ENCODE measurements around the gene CENPX. TPM values are rescaled to one million over a fixed set of nuclear protein-coding genes. Genes with fewer than 3 reads are reported as not detected.

Gene CENPX
- total RNA-seq, 1 donor from 2014 or later: 31.2 TPM

DNA sequence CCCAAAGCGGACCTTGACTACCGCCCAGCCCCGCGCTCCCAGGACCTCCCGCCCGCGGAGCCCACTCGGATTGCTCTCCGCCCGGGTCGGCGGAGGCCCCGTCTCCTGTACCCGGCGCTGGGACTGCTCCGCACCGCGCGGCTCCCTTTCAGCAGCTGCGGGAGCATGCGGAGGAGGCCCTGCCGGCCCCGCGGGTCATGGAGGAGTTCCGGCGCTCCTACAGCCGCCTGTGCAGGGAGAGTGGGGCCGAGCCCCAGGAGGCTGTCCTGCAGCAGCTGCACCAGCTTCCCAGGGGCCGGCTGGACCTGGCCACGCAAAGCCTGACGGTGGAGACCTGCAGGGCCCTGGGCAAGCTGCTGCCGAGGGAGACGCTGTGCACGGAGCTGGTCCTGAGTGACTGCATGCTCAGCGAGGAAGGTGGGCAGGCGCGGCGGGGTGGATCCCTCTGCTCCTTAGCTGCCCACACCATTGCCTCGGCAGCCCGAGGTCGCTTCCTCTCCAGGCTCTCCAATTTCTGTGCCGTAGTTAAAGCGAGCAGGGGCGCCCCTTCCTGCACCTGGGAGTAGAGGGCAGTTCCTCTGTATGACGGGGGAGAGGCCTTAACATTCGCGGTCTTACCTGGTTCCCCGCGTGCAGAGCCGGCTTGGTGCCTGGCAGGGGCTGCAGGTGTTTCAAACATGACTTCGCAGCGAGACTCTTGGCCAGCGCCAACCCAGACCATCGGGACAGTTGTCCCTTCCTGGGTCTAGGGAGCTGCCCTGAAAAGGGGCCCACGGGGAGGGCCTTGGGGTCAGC is 966 bp upstream of the CENPX start:
- no peak for DNase-seq

DNA sequence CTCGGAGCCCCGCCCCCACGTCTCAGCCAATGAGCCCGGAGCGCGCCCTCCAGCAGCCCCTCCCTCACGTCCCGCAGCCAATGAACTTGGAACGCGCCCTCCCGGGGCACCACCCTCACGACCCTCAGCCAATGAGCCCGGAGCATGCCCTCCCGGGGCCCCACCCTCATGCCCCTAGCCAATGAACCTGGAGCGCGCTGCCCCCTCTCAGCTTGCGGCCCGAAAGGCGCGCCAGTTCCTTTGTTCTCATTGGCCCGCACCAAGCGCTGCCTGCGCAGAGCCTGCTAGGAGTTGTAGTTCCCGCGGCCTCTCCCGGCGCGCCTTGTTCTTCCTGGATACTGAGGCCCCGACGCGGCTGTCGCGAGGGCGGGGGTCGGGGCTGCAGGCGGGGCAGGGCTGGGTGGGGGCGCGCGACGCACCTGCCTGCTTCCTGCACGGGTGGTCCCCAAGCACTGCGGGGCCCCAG is 336 bp upstream of the CENPX start, which contains the start of gene LRRC45:
Gene LRRC45 (plus strand): TSS at position 325 of the 466 bp plus-strand sequence. CDS start 339 bp downstream, outside the sequence.
- DNase-seq: peak; percentile 100

DNA sequence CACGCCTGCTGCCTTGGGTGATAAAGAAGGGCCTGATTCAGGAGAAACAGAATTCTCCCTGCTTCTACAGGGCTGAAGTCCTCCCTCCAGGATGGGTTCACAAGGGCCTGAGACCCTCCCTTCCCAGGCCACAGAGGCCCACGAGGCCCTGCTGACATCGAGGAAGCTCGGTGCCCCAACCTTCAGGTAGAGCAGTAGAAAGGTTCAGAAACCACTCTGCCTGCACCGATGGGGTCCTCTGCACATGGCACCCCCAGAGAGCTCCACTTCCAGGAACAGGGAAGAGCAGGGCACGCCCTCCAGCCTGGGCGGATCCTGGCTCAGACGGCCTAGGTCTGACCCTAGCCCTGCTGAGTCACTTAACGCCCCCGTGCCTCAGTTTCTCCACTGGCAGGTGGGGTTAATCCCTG is 773 bp downstream of the CENPX start:
- no peak for DNase-seq

DNA sequence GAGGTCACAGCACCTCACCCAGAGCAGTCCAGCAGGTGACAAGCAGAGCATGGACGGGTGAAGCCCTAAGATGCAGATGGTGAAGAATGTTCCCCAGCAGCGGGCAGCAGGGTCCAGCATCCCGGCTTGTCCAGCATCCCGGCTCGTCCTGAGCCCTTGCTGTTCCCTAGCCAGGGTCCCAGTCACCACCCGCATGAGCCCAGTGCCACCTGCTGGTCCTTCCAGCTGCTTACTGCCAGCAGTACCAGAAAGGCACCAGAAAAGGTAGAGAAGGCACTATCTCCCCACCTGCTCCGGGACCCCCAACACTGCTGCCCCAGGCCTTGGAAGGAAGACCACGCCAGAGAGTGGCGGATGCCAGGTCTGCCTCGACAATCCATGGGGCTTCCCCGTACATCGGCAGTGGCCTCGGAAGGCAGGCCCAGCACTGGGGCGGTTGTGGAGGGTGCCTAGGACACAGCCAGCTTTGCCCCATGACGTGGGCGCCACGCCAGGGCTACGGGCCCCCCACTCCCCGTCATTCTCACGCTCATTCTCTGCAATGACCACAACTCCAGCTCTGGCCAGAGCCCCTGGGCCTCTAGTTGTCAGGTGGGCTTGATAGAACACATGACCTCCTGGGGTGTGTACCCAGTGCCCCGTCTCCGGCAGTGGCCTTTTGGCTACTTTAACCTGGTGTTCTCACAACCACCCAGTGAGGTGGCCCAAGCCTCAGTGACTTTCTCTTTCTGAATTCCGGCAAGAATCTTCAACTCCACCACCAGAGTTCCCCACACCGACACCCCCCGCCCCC is 1.4 kb downstream of the CENPX start:
- DNase-seq: peak; percentile 83

DNA sequence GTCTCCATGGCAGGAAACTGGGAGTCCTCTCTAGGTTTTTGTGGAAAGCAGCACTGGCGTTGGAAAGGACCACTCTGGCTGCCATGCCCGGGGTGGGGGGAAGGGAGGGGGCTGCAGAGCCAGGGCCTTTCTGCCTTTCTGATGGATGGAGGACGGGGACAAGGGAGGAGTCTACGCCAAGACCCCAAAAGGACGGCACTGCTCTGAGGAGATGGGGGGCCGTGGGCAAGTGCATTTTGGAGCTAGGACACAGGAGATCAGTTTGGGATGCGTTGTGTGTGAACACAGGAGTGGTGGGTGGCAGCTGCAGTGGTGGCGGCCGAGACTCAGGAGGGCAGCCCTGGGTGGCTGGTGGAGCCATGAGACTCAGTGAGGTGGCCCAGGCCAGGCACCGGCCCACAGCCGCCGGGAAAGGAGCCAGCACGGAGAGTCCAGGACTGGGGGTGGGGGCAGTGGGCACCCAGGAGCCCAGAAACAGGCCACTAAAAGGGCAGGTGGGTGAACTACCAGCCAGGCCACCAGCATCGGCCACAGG is 2.0 kb downstream of the CENPX start:
- no peak for DNase-seq

DNA sequence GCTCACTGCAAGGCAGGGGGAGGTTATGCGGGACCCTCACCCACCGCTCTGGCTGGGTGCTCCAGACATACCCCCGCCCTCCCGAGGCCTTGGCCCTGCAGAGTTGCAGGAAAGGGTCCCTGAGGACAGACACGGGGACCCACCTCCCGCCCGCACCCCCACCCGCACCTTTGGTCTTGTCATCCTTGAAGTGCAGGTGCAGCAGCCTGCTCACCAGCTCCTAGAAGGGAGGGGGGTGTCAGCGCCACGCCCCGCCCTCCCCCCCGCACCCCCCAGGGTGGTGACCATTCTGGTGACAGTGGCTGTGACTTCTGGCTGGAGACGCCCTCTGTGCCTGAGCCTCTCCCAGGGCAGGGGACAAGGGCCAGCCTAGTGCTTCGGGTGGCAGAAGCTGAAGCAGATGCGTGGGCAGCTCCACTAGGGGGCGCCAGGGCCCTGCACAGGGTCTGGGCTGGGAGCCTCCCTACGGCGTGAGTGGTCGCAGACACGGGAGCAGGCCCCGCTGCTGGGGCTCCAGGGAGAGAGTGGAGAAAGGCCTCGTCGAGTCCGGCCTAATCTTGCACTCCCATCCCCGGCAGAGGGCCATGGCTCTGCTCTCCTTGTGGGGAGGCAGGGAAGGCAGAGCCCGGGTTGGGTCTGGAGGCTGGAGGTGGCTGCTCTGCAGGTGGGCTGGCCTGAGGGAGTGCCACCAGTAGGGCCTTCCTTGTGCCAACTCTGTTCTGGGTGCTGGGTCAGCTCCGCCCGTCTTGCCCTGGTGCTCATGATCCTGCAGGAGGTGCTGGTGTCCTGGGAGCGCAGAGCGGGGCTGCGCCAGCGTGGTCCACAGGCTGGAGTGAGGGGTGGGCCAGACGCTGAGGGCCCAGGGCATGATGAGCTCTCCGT is 2.7 kb downstream of the CENPX start:
- no peak for DNase-seq

DNA sequence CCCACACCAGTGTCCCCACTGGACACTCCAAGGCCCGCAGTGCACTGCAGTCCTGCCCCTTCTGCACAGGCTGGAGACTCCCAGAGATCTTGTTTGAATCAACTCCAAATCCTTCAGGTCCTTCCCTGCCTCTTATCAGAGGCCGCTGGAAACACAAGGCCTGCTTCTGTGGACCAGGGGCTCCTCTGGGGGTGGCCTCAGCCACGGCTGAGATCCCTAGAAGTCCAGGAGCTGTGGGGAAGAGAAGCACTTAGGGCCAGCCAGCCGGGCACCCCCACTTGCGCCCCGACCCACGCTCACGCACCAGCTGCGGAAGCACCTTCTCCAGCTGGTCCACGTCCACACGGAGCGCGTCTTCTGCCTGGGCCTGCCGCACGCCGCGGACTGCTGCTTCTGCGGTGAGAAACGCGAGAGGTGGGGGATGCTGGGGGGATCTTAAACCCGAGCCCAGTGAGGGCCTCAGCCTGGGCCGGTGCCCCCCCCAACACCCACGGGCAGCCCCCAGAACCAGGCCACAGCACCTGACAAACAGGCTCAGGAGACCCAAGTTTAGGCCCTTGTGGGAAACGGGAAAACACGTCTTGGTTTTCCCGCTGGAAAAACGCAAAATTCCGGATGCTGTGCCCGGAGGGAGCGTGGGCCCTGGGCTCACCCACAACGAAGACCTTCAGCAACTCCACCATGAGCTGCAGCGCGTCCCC is 3.5 kb downstream of the CENPX start:
- DNase-seq: no peak

DNA sequence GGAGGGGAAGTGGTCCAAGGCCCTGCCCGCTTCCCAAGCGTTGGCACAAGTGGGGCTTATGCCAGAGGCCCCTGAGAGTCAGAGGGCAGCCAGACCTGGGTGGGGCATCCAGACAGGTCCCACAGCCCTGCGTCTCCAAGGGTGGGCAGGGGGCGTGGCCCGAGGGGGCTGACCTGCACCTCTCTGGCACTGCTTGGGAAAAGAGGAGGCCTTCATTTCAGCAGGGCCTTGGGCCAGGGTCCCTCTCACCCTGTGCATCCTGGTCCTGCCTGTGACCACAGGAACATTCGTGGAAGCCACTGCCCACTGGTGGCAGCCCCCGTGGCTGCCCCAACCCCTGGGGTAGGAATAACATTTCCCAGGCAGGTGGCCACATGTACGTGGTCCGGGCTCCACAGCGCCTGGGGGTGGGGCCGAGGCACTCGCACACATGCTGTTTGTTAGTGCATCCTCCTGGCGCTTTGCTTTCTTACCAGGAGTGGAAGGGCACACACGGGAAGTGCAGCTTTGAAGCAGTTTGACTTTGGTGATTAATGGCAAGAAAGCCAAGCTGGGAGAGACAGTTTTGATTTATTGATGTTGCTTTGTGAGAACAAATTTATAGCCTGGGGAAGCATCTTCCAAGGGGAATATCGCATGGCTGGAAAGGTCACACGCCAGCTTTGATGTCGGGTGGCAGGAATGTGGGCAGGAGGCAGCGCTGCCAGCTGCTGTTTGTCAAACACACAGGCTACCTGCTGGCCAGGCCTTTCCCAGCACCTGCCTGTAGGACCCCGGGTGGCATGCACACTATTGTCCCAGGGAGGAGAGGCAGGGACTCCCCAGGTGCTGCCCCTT is 4.3 kb downstream of the CENPX start:
- DNase-seq: no peak

DNA sequence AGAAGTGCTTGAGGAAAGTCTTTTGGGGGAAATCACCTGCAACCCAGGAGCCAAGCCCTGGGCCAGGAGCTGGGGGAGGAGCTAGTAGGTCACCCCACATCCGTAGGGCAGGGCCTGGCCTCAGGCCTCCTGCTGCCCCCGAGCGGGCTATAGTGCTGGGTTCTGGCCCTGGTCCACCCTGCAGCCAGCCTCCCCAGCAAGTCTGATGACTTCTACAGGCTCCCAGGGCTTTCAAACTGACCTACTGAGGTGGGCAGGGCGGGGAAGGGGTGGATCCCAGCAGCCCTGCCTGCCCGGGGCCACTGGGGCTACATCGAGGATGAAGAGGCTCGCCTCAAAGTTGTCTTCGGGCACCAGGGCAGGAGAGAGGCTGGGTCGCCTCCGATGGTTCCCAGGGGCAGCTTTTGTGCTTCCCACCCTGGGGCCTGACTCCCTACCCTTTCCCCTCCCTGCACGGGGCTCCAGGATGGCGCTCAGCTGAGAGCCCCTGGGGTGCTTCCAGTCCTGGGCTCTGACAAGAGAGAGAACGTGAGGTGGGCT is 5.0 kb downstream of the CENPX start:
- no peak for DNase-seq

DNA sequence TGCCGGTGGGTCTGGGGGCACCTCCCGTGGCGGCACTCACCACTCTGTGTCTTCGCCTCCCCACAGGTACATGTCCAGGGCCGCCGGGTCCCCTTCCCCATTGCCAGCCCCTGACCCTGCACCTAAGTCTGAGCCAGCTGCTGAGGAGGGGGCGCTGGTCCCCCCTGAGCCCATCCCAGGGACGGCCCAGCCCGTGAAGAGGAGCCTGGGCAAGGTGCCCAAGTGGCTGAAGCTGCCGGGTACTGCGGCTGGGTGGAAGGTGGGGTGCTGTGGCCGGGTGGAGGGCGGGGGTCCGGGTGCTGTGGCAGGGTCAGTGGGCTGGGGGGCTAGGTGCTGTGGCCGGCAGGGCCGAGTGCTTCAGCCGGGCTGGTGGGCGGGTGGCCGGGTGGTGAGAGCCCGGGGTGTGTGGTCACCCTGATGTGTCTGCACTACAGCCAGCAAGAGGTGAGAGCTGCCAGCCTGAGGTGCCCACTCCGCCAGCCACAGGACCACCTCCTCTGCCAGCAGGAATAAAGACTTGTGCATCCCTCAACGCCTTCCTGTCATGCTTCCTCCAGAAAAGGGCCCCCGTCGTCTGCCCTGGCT is 5.7 kb downstream of the CENPX start:
- DNase-seq: no peak

DNA sequence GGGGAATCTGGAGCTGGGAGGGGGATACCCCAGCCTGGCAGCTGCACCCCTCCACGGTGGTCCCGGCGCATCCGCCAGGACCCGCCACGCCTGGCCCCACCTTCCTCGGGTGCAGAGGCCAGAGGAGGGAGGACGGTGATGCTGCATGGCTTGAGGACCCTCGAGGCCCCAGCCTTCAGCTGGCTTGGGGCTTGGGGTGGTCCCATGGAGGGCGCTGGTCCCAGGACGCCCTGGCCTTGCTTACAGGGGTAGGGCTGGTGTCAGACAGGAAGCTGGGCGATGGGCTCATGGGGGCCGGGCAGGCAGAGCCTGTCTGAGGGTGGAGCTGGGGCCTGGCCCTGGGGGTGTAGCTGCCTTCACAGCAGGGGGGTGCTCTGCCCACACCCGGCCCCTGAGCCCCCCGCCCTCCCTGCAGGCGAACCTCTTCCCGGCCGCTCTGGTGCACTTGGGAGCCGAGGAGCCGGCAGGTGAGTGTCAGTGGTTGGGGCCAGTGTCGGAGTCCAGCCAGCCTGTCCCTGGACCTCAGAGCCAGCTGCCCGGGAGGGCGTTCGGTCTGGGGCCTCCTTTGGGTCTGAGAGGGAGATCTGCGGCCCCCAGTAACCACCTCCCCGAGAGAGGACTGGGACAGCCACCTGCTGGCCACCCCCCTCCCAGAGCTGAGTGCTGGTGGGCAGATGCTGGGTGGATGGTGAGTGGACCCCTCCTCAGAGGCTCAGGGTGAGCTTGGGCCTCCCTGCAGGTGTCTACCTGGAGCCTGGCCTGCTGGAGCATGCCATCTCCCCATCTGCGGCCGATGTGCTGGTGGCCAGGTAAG is 6.4 kb downstream of the CENPX start:
- no peak for DNase-seq

DNA sequence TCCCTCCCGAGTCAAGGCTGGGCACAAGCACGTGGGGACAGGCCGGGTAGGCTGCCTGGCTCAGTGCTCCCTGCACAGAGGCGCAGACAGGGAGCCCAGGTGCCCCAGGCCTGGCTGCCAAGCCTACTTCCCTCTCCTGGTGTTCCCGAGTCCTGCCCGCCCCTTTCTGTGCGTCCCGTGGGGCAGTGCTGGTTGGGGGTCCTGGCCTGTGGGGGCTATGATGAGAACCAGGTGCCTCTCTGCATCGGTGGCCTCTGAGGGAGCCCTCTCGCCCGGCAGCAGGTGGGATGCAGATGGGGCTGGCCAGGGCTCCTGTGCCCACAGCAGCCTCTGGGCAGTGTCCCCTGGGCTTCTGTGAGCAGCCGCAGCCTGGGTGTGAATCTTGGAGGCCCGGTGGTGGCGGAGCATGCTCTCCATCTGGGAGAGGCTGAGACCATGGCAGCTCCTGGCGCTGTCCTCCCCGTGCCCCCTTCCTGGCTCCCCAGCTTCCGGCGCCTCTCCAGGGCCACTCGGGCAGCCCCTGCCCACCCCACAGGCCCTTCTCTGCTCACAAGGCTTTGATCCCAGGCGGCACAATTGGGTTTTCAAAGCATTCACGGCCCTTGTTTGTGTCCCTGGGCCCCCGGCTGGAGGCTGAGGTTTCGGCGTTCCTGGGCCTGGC is 7.2 kb downstream of the CENPX start:
- DNase-seq: no peak

DNA sequence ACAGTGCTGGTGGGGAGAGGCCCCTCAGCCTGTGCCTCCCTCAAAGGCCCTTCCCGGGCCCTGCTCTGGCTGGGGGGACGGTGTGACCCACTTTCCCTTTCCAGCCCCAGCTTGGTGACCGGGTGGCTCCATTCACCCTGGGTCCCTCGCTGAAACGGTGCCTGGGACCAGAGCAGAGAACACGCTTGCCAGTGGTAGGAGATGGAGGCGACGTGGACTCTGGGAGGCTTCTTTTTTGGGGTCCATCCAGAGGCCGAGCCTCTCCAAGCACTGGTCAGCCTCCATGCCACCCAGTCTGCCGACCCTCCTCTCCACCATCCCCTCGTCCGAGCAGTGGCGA is 7.7 kb downstream of the CENPX start:
- DNase-seq: no peak

DNA sequence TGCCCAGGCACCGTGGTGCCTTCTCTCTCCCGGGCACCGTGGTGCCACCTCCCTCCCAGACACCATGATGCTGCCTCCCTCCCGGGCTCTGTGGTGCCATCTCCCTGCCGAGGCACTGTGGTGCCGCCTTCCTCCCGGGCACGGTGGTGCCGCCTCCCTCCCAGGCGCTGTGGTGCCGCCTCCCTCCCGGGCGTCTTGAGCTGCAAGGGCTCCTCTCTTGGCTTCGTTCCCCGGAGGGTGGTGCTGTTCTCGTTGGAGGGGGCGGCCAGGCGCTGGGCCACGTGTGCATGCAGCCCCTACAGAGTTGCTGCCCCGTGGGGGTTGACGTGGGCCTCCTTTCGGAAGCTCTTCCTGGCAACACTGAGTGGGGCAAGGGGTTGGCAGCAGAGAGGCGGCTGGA is 8.2 kb downstream of the CENPX start:
- DNase-seq: no peak

DNA sequence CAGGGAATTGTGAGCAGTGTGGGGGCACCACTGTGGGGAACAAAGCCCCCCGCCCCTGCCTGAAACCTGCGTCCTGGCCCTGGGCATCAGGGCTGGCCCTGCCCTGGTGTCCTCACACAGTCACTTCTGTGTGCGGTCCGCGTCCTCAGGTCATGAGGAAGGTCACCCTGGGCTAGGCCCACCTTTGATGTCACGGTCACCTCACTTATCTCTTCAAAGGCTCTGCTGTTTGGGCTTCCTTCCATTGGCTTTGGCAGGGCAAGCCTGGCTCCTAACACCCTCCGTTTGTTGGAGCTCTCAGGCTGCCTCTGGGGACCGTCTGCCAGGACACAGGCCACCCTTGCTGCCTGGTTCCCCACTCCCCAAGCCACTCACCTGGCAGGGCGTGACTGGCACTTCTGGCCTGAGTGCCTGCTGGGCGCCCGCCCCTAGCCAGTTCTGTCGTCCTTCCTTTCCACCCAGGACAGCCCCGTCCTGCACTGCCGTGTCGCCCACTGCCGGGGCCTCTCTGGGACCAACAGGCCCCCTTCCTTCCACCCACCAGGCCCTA is 8.8 kb downstream of the CENPX start:
- no peak for DNase-seq

DNA sequence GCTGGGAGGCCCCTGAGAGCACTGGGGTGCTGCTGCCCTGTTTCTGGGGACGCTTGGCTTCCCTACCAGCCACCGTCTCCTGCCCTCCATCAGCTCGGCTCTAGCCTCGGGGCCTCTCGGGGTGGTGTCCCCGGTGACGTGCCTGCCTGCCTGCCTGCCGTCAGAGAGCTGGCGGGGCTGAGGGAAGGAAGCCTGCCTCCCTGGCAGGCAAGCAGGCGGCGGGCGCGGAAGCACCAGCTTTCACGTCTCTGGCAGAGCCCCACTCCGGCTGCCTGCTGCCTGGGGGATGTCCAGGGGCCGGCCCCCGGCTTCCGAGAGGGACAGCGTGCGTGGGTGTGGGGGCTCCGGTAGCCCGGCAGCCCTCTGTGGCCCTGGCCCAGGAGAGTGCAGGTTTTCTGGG is 9.3 kb downstream of the CENPX start:
- DNase-seq: peak; percentile 62

DNA sequence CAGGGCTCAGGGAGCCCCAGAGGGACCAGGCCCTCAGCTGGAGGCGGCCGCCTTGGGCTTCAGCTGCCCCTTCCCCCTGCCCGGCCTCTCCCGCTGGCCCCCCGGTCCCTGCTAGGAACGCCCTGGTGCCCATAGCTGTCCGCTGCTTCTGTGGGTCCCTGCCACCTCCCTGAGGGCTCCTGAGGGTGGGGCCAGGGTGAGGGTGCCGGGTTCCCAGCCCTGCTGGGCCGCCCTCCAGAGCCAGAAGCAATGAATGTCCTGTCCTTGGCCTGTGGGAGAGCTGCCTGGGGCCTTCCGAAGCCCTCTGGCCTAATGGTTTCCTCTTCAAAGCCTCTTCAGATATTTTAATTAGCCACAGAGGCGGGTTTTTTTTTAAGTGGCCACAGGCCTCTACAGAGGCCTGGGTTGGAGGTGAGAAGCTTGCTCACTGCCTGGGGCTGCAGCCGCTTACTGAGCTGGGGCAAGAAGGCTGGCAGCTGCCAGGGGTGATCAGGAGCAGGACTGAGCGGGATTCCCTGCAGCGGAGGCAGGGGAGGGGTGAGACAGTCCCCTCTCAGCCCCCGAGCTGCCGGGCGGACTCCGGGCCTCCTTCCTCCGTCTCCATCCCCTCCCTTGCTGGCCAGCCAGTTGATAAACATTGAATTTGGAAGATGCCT is 9.9 kb downstream of the CENPX start:
- DNase-seq: no peak

DNA sequence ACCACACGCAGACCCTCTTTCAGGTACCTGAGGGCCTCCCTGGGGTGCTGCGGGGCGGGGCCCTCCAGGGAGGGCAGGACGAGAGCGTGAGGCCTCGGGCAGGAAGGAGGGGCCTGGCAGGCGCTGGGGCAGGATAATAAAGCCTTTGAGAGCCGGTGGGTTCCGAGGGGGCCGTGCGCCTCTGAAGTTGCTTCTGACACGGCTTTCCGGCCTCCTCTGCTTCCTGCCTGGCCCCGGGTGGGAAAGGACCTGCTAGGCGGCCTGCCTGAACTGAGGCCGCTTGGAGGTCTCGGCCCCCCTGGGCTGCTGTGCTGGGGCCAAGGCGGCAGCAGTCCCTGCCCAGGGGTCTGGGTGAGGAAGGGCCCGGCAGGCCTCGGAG is 10.4 kb downstream of the CENPX start:
- no peak for DNase-seq
